Fibroblast of upper back skin (primary cell): ENCODE results near the gene GRAMD2A.

Experiments used
- DNase-seq: peaks from one replicate; pipeline ENCODE4 v3.0.0-alpha.2; 2013

Gene GRAMD2A

GRCh38 chr15:72127724-72128322 is 69.8 kb downstream of the GRAMD2A start:
- DNase-seq: no peak

GRCh38 chr15:72124218-72124617 is 73.4 kb downstream of the GRAMD2A start:
- no peak for DNase-seq

- DNase-seq: peak; percentile 98
Measured at GRCh38 chr15:72118017-72118978, 79.3 kb downstream of the GRAMD2A start, which contains the start of the genes MYO9A and SENP8. Gene MYO9A, minus strand, starts transcription at chr15:72118150. Its CDS starts 71,587 bp downstream, at chr15:72046563. Gene SENP8, plus strand, starts transcription at chr15:72118403. Its CDS starts 21,221 bp downstream, at chr15:72139624.

- peak; percentile 72 for DNase-seq
Measured at GRCh38 chr15:72117486-72118016, 80.0 kb downstream of the GRAMD2A start.

- DNase-seq: no peak
Measured at GRCh38 chr15:72116731-72117485, 80.7 kb downstream of the GRAMD2A start.

GRCh38 chr15:72113347-72114031 is 84.1 kb downstream of the GRAMD2A start:
- no peak for DNase-seq

GRCh38 chr15:72112805-72113204 is 84.8 kb downstream of the GRAMD2A start:
- no peak for DNase-seq

- DNase-seq: no peak
Measured at GRCh38 chr15:72112116-72112515, 85.5 kb downstream of the GRAMD2A start.

GRCh38 chr15:72110355-72110754 is 87.2 kb downstream of the GRAMD2A start:
- no peak for DNase-seq
